Endometrial microvascular endothelial cells (primary cell): ENCODE measurements around the gene COL8A1. TPM values are rescaled to one million over a fixed set of nuclear protein-coding genes. Genes with fewer than 3 reads are reported as not detected.

Source experiments
- in situ Hi-C: cut with HindIII; loops from 2 replicates; pipeline ENCODE4 v1.10.0; 2017; ENCODE audit warnings: low sequenced_read_pairs, low pct_unique_long_range_greater_than_20kb; ENCODE audit errors: inconsistent ontology term
- total RNA-seq: library from RNA; depleted of rRNA; stranded (reverse); fragments of >200 nt; gene quantifications from one replicate; pipeline ENCODE4 v1.2.3, GENCODE V29; 2015; ENCODE audit errors: inconsistent ontology term

COL8A1 gene
- total RNA-seq, 1 donor from 2014 or later, result 97.5 TPM

GRCh38 chr3:99698932-99699331 is 60.5 kb downstream of the COL8A1 start:
- in situ Hi-C loops, result no loop called here

DNA sequence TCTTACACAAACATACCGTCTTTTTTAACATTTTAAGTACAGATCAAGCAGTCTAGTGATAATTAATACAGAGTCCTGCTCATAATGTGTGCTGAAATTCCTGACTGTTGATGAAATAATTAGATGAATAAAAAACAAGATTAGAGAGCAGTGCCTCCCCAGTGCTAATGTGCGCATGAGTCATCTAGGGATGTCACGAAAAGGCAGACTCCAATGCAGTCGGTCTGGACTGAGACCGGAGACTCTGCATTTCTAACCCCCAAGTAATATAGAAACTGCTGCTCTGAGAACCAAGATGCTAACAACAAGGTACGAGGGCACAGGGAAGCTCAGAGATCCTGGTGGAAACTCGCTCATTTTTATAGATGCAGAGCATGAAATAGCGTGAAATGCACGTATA is 61.4 kb downstream of the COL8A1 start:
- in situ Hi-C loops, result no loop called here

DNA sequence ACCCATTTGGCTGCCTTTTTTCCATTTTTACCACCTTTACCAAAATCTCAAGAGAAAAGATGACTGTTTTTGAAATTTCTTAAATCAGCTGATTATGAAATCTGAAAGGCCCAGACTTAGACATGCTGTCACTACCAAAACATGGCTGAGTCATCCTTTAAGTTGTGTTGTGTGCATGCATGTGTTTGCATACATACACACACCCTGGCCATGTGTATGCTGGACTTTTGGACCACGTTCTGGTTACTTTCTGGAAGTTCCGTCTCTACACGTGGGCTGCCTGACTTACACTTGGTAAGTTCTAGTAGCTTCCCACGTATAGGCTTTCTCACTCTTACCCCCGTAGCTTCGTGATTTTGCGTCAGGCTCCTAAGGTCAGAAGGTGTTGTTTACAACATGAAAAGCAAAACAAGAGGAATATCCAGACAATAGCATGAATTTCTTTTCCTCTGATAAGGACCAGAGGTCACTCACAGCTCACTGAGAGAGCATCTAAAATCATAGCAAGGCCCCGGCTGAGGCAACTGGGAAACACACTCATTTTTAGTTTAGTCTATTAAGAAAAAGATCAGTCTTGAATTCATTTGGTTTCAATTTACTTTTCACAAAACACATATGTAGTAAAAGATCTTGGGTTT is 62.4 kb downstream of the COL8A1 start:
- in situ Hi-C loops, result no loop called here

DNA sequence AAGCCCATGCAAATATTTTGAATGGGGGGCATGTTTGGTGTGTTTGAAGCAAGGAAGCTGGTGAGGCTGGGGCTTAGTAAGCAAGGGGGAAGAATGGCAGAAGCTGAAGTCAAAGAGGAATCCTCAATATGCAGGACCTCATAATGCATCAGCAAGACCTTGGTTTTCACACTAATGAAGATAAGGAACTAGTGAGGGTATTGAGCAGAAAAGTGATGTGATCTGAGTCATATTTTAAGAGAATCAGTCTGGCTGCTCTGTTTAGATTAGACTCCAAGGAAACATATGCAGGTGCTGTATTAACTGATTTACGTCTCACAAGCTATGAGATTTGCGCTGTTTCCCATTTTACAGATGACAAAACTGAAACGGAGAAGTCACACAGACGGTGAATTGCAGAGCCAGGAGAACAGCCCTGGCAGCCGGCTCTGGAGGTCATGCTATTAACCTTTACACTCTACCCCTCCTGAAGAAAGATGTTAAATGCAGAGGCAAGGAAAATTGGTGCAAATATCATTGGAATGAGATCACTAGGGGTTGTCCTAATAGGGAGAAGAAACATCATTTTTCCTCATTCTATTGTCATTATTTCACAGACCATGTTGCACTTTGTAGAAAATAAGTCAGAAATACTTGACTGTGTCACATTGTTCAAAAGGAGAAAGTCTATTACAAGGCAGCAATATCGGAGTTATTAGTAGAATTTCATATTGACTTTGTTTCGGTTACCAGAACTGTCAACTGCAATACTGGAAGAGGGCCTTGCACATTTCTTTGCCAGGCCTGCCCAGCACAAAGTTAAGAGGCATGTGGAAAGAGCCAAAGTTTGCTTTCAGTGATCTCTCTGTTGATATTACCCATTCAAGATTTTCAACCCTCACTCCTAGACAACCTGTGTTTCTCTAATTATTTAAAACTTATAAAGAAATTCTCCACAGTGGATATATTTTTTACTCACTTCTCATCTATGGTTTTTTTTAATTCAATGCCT is 64.9 kb downstream of the COL8A1 start:
- in situ Hi-C loops, result no loop called here

GRCh38 chr3:99704417-99704816 is 66.0 kb downstream of the COL8A1 start:
- in situ Hi-C loops, result no loop called here

- in situ Hi-C loops, result no loop called here
Observed at GRCh38 chr3:99706410-99706809, 68.0 kb downstream of the COL8A1 start.

DNA sequence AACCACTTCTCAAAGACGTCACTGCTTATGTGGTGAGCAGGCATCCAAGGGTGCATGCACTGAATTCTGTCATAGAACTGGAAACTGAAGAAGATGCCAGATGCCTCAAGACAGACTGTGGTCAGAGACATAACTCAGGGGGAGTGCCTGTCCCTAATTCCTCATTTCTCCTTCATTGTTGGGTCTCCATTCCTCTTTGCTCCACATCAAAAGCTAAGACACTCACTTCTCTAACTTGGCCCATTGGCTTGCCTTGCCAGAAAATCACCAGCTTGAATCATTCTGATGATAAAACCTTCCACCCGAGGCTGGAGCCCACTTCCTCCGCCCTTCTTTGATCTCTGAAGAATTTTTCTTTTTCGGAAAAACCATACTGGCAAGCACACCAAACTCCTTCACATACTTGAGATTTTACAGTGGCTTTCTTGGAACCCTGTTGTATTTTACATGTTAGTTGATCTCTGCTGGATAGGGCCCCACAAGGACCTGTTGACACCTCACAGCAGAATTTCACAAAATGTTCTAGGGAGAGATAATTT is 69.9 kb downstream of the COL8A1 start:
- in situ Hi-C loops, result no loop called here

DNA sequence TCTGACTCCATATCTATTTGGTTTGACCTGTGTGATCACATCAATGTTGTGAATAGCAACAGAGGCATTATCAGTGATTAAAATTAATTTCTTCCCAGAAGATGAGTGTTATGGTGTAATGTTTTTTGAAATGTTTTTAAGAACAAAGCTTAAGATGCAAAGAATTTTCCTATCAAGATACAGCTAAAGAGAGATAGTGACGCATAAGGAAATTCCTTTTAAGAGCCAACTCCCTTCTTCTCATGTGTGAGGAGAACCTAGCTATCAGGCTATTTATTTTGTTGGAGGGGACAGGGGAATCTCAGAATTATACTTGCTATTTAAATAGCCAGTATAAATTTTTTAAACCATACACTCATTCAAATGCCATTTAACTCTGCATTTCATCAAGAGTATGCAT is 71.3 kb downstream of the COL8A1 start:
- in situ Hi-C loops, result no loop called here

- in situ Hi-C loops, result no loop called here
Observed at GRCh38 chr3:99710094-99710493, 71.7 kb downstream of the COL8A1 start.

DNA sequence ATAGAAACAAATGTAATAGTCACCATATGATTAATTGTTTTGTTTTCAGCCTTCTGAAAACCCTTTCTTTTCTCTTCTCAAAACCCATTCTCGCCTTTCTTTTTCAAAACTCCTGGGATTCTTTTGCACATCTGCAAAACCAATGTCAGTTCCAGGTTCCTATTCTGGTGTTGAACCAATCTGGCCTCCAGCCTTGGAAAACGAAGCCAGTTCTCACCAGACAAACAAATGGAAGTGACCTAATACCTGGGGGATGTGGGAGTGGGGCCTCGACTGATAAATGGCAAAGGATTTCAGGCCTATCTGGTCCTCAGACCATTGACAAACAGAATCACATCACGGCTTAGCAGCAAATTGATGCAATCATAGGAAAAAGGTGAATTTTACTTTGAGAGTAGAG is 73.0 kb downstream of the COL8A1 start:
- in situ Hi-C loops, result no loop called here

DNA sequence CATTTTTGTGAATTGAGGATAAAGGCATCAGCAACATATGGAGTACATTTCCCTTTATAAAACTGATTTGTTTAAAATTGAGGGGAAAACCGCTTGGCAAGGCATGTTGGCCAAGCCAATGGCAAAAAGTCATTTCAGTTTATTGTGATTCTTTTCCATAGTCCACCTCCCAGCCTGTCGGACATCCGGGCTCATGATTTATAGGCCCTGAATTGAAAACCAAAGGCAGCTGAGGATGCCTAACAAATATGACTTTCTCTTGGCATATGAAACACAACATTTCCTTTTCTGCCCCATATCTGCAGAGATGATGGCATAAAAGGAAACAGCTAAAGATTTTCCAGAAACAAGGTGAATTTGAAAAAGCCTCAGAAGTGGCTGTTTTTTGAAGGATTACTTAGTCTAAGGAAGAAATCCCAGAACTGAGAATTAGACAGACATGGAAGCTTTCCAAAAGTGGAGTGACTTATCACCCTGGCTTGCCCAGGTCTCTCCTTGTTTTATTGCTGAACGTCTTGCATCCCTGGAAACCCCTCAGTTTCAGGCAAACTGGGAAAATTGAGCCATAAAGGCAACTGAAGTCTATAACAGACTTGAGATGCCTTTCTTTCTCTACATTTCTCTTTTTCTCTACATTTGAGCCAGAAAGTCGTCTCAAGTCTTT is 74.0 kb downstream of the COL8A1 start:
- in situ Hi-C loops, result no loop called here

DNA sequence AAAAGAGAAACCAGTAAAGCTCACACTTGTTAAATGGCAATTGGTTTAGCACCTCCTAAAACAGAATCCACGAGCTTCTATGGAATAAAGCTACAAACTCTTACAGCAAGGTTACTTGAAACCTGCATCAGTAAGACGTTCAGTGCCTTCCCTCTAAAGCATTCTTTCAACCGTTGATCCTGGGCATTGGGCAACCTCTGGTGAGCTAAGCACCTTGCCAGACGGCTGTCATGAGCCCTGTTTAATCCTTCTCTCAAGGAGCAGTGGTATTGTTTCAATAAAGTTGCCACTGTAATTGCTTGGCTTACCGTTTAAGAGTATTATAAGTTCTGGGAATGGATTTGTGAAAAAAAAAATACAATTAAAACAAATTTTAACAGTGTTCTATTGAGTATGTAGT is 75.0 kb downstream of the COL8A1 start:
- in situ Hi-C loops, result no loop called here

DNA sequence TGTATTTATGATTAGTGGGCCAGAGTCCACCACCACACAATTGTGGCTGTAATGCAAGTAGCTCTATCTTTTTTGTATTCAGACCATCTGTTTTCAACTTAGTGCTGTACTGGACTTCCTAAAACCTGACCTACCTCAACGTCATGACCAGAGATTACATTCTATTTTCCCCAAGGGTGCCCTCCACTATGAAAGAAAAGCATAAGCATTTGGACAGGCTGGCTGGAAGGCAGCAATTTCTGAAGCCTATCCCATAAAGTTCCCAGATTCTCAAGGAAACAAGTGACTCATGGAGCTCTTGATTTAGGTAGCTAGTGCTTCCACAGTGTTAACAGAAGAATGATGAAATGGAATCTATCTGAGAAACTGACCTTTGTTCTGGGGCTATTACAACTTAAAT is 75.8 kb downstream of the COL8A1 start:
- in situ Hi-C loops, result no loop called here

DNA sequence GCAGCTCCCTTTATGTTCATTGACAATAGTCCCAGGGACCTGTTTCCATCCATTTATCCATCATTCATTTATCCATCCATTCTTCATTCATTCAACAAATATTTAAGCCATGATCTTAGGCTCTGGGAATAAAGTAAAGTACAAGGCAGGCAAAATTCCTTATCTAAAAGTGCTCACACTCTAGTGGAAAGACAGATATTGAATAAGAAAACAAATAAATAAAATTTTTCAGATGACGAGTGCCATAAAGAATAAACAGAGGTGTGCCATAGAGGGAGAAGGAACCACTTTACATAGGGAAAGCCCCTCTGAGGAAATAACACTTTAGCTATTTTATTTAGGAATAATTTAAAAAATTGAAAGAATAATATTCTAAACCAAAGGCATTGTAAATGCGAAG is 76.2 kb downstream of the COL8A1 start:
- in situ Hi-C loops, result no loop called here

- in situ Hi-C loops, result no loop called here
Observed at GRCh38 chr3:99716463-99716995, 78.1 kb downstream of the COL8A1 start.

DNA sequence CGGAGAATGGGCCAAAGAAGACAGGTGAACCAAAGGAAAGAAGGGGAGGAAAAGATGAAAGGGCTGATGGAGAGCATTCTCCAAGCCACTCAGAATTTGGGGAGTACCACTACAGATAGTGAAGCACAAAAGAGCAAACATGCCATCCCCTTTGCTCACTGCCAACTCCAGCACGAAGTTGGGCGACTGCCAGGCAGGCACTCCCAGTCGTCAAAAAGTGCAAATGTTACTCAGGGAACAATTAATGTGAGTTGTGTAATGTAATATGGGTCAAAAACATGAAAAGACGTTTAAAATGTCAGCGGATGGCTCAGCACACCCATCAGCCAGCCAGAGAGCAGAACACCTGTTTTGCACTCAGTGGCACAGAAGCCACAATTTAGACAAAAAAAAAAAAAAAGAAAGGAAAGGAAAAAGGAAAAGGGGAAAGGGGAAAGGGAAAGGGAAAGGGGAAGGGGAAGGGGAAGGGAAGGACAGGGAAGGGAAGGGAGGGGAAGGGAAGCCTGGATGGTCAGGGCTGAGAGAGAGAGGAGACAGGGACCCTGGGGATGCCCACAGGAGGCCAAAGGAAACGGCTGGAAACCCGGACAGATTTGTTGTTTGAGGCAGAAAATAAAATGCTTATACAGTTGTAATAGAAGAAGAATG is 82.7 kb downstream of the COL8A1 start:
- in situ Hi-C loops, result no loop called here

DNA sequence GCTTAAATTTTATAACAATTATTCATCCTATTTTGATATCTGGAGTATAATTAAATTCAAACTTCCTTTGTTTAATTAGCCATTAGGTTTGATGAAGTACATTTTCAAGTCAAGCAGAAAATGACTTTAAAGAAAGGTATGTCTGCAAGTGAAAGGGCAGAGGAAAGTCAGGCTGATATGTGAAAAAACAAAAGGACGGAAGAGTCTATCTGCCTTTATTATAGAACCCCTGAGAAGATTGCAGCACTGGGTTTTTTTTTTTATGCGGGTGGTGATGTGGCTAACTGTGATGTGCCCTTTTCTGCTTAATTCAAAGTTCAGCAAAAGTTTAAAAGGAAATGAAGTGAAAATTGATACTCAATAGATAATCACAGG is 83.2 kb downstream of the COL8A1 start:
- in situ Hi-C loops, result no loop called here

- in situ Hi-C loops, result no loop called here
Observed at GRCh38 chr3:99724276-99724675, 85.9 kb downstream of the COL8A1 start.

DNA sequence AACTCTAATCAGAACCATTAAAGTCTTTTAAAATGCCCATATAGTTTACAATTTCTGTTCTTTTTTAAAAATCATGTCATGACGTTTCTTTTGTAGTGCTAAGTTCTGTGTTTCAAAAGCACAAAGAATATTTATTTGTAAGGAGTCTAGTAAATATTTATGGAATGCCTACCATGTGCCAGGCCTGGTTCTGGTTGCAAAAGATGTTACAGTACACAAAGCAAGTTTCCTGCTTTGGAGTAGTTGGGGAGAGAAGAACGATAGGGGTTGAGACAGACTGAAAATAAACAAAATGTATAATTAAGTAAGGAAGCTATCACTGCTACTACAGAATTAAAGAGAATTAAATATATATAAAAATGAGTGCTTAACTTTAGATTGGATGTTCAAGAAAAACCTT is 92.5 kb downstream of the COL8A1 start:
- in situ Hi-C loops, result no loop called here
